Epithelial cell of prostate (primary cell): ENCODE data around the gene MRPL4.
A peak's percentile ranks its signal among the peaks of the same experiment; 100 is the strongest.
"Not testable (repeated sequence)": the region's sequence is repeated elsewhere in the genome, so short reads cannot be mapped to it uniquely, and the experiment has no call there.

ENCODE experiments used
- DNase-seq: peaks from one replicate; pipeline ENCODE4 v3.0.0-alpha.2; 2011; ENCODE audit warnings: low read depth, low spot score
- H3K27ac ChIP-seq: fragments of 450-650 bp; 2 replicates; pipeline ENCODE4 v1.5.1; 2017; ENCODE audit warnings: mild to moderate bottlenecking

MRPL4 gene

GRCh38 chr19:10228920-10229319 lies 23.1 kb upstream of the MRPL4 start:
- no peak for DNase-seq
- no peak overlapping the region for H3K27ac ChIP-seq

GRCh38 chr19:10230173-10230860 lies 21.7 kb upstream of the MRPL4 start:
- no peak overlapping the region for H3K27ac ChIP-seq
- DNase-seq: no peak

GRCh38 chr19:10230861-10231611 lies 21.0 kb upstream of the MRPL4 start, which contains the start of gene S1PR2:
Gene S1PR2 (minus strand): TSS chr19:10231331. CDS start chr19:10224905, 6,426 bp downstream.
- no peak for DNase-seq
- H3K27ac ChIP-seq: peak within 1 kb of the TSS; percentile 13

GRCh38 chr19:10231612-10232228 lies 20.3 kb upstream of the MRPL4 start:
- DNase-seq: no peak
- no peak overlapping the region for H3K27ac ChIP-seq

GRCh38 chr19:10233946-10234345 lies 18.1 kb upstream of the MRPL4 start:
- DNase-seq: no peak
- no peak overlapping the region for H3K27ac ChIP-seq

- H3K27ac ChIP-seq: no peak overlapping the region
- no peak for DNase-seq
Measured at GRCh38 chr19:10235003-10235402, 17.0 kb upstream of the MRPL4 start.

- H3K27ac ChIP-seq, DNase-seq: not testable (repeated sequence)
Measured at GRCh38 chr19:10235409-10235808, 16.6 kb upstream of the MRPL4 start.

- DNase-seq: no peak
- no peak overlapping the region for H3K27ac ChIP-seq
Measured at GRCh38 chr19:10237702-10238101, 14.3 kb upstream of the MRPL4 start.

- no peak for DNase-seq
Measured at GRCh38 chr19:10238172-10238783, 13.7 kb upstream of the MRPL4 start.

GRCh38 chr19:10241826-10242449 lies 10.1 kb upstream of the MRPL4 start:
- not testable (repeated sequence) for H3K27ac ChIP-seq, DNase-seq

More at GRCh38 chr19:10238172-10238783, 13.7 kb upstream of the MRPL4 start:
- H3K27ac ChIP-seq: no peak overlapping the region

- no peak for DNase-seq
Measured at GRCh38 chr19:10243606-10244005, 8.4 kb upstream of the MRPL4 start.

GRCh38 chr19:10245189-10245939 lies 6.7 kb upstream of the MRPL4 start:
- H3K27ac ChIP-seq: no peak overlapping the region
- DNase-seq: no peak

More at GRCh38 chr19:10243606-10244005, 8.4 kb upstream of the MRPL4 start:
- no peak overlapping the region for H3K27ac ChIP-seq

GRCh38 chr19:10246511-10246910 lies 5.5 kb upstream of the MRPL4 start:
- no peak for DNase-seq
- H3K27ac ChIP-seq: no peak overlapping the region

GRCh38 chr19:10252707-10253106 lies 693 bp downstream of the MRPL4 start:
- peak overlapping the region; percentile 55 for H3K27ac ChIP-seq

GRCh38 chr19:10254244-10254643 lies 2.2 kb downstream of the MRPL4 start:
- H3K27ac ChIP-seq: no peak overlapping the region
- DNase-seq: no peak

More at GRCh38 chr19:10252707-10253106, 693 bp downstream of the MRPL4 start:
- no peak for DNase-seq

GRCh38 chr19:10255358-10255757 lies 3.3 kb downstream of the MRPL4 start:
- DNase-seq: no peak

GRCh38 chr19:10256551-10256950 lies 4.5 kb downstream of the MRPL4 start:
- no peak for DNase-seq

More at GRCh38 chr19:10255358-10255757, 3.3 kb downstream of the MRPL4 start:
- H3K27ac ChIP-seq: no peak overlapping the region

GRCh38 chr19:10256970-10257615 lies 5.1 kb downstream of the MRPL4 start:
- H3K27ac ChIP-seq: no peak overlapping the region
- DNase-seq: no peak

More at GRCh38 chr19:10256551-10256950, 4.5 kb downstream of the MRPL4 start:
- no peak overlapping the region for H3K27ac ChIP-seq
